Uterus (tissue), 2 donors: ENCODE results near the gene CTTNBP2NL.

Experiments used
- CTCF ChIP-seq, 4 experiments: fragments of 200-600 bp in 2 of 4; fragments of 450-650 bp in 2 of 4; sonication (generic) in 2 of 4; IDR thresholded peaks; one replicate each; pipeline ENCODE4 v1.5.1; 2016 to 2019; ENCODE audit warnings: antibody characterized with exemption in 4 of 4, mild to moderate bottlenecking in 2 of 4, moderate library complexity in 1 of 4
- POLR2A ChIP-seq, 2 donors: fragments of 450-650 bp; IDR thresholded peaks; one replicate each; pipeline ENCODE4 v1.6.1; 2016; ENCODE audit warnings: antibody characterized with exemption in 2 of 2, mild to moderate bottlenecking in 1 of 2, moderate library complexity in 1 of 2

GRCh38 chr1:112478314-112478713, 82.3 kb downstream of the CTTNBP2NL start:
- TF ChIP-seq CTCF (IDR thresholded peaks at IDR 0.05) (no peak), POLR2A (IDR thresholded peaks at IDR 0.05) (no peak)
